ENCODE results near the gene ALK.

GRCh38 chr2:29293830-29294438 is 627.5 kb downstream of the ALK start:
- TF ChIP-seq CTCF (IDR thresholded peaks at IDR 0.05; ENCODE audit: low read length) (no peak), EZH2 (IDR thresholded peaks at IDR 0.05; ENCODE audit: borderline replicate concordance, low read length) (no peak)
